Lung (tissue), 12 donors: ENCODE data around the gene TLR9. TPM values are rescaled to one million over a fixed set of nuclear protein-coding genes. Genes with fewer than 3 reads are reported as not detected.

ENCODE experiments used
- ATAC-seq: fragments of 200-7000 bp; cut with Tn5 transposase; one replicate; pipeline ENCODE4 v1.9.1; 2020; ENCODE audit warnings: moderate number of reproducible peaks; ENCODE audit not compliant: insufficient read depth, low FRiP score
- DNase-seq, 3 donors: peaks; one replicate each; pipeline ENCODE4 v3.0.0-alpha.2; 2013 to 2017
- H3K27ac ChIP-seq, 2 donors: one replicate each; pipeline ENCODE4 v1.5.1; 2013; ENCODE audit warnings: mild to moderate bottlenecking in 2 of 2, moderate library complexity in 2 of 2, control low read depth in 1 of 2, inconsistent platforms in 1 of 2, low read depth in 1 of 2, low read length in 1 of 2
- H3K27me3 ChIP-seq, 3 donors: one replicate each; pipeline ENCODE4 v1.5.1; 2013; ENCODE audit warnings: low read length in 2 of 3; ENCODE audit not compliant: control insufficient read depth in 3 of 3, insufficient read depth in 3 of 3
- H3K36me3 ChIP-seq, 4 donors: one replicate each; pipeline ENCODE4 v1.5.1; 2013; ENCODE audit warnings: low read length in 4 of 4, mild to moderate bottlenecking in 1 of 4, moderate library complexity in 1 of 4; ENCODE audit not compliant: control insufficient read depth in 4 of 4, insufficient read depth in 4 of 4
- H3K4me1 ChIP-seq, 5 donors: one replicate each; pipeline ENCODE4 v1.5.1; 2013; ENCODE audit warnings: low read length in 5 of 5, mild to moderate bottlenecking in 2 of 5, moderate library complexity in 1 of 5; ENCODE audit not compliant: control insufficient read depth in 5 of 5, insufficient read depth in 5 of 5
- H3K4me3 ChIP-seq: one replicate; pipeline ENCODE4 v1.5.1; 2013; ENCODE audit warnings: mild to moderate bottlenecking, control low read depth, moderate library complexity
- H3K9ac ChIP-seq, 2 donors: one replicate each; pipeline ENCODE4 v1.5.1; 2013; ENCODE audit warnings: low read length in 2 of 2, control low read depth in 1 of 2; ENCODE audit not compliant: insufficient read depth in 1 of 2
- H3K9me3 ChIP-seq, 4 donors: one replicate each; pipeline ENCODE4 v1.5.1; 2013; ENCODE audit warnings: low read length in 3 of 4, mild to moderate bottlenecking in 1 of 4, moderate library complexity in 1 of 4; ENCODE audit not compliant: control insufficient read depth in 4 of 4, insufficient read depth in 3 of 4
- WGBS, 2 donors: extraction: QIAGEN DNeasy Blood & Tissue Kit; methylation state at CpG; one replicate each; pipeline ENCODE4 v1.1.7; 2013; 5-methylcytosine and 5-hydroxymethylcytosine counted together
- polyA plus RNA-seq, 2 donors: library from polyadenylated mRNA; stranded (reverse); fragments of 200-250 nt; gene quantifications; one replicate each; pipeline ENCODE4 v1.2.1, GENCODE V29; 2013
- total RNA-seq, 2 donors: library from RNA; depleted of rRNA in 1 of 2; stranded (reverse); fragments of >200 nt in 1 of 2; gene quantifications; one replicate each; pipeline ENCODE4 v1.2.1, GENCODE V29; 2014 to 2021
- TF ChIP-seq, protein P1 (sequence below): IDR thresholded peaks from 2 replicates; pipeline ENCODE4 v1.5.1; 2012; ENCODE audit warnings: mild to moderate bottlenecking; ENCODE audit errors: control extremely low read depth, extremely low read depth
- donor health status: control.
- donor health status: control.
- donor health status: Bipolar disorder and iron deficiency.
- donor health status: healthy.
- donor health status: DM: yes; HTN: yes; CAD: no.

Gene TLR9
- total and polyA plus RNA-seq, 4 donors: 0.20 to 1.1 (median 0.37) TPM

DNA sequence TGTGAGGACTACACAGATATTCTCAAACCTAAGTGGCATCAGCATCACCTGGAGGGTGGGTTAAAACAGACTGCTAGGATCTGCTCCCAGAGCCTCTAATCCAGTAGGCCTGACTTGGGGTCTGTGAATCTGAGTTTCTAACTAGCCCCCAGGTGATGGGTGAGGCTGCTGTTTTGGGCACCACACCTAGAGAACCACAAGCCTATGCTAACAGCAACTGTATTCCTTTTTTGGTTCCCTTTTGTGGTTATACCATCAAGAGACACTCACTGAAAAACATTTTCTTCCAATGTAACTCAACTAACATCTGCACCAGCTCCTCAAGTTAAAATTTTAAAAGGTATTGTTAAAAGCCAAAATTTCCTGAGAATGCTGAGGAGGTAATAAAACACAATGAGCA is 37.0 kb upstream of the TLR9 start:
- H3K27ac ChIP-seq: no peak overlapping the region
- H3K9me3 ChIP-seq: no peaks in the 10 kb centered on the region
- no peak overlapping the region for H3K9ac ChIP-seq
- TF ChIP-seq, protein P1, sequence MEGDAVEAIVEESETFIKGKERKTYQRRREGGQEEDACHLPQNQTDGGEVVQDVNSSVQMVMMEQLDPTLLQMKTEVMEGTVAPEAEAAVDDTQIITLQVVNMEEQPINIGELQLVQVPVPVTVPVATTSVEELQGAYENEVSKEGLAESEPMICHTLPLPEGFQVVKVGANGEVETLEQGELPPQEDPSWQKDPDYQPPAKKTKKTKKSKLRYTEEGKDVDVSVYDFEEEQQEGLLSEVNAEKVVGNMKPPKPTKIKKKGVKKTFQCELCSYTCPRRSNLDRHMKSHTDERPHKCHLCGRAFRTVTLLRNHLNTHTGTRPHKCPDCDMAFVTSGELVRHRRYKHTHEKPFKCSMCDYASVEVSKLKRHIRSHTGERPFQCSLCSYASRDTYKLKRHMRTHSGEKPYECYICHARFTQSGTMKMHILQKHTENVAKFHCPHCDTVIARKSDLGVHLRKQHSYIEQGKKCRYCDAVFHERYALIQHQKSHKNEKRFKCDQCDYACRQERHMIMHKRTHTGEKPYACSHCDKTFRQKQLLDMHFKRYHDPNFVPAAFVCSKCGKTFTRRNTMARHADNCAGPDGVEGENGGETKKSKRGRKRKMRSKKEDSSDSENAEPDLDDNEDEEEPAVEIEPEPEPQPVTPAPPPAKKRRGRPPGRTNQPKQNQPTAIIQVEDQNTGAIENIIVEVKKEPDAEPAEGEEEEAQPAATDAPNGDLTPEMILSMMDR: no peak
- no peak overlapping the region for H3K4me3 ChIP-seq
- ATAC-seq (no peak), DNase-seq (no peak)
- no peaks in the 10 kb centered on the region for H3K27me3 ChIP-seq
- peaks cover 0 to 2% (median 0%) of the 10 kb centered on the region in 5 donors for H3K4me1 ChIP-seq
- H3K36me3 ChIP-seq: peaks cover 55 to 83% (median 71%) of the 10 kb centered on the region in 4 donors

DNA sequence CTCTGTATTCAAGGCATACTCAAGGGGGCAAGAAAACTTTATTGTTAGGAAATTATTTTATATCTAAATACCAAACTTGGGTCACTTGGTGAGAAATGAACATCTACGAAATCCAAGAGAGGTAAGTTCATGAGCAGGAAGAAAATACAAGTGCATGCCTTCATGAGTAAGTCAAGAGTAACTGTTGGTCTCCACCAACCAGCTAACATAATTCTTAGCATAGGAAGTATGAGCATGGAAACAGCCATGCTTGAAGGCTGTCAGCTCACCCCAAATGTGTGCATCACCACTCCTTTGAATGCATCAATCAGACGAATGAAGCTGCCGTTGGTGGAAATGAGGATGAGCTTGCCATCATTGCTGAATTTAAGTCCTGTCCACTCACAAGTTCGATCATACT is 34.0 kb upstream of the TLR9 start:
- no peak overlapping the region for H3K4me3 ChIP-seq
- no peaks in the 10 kb centered on the region for H3K4me1 ChIP-seq
- TF ChIP-seq, protein P1: no peak
- DNase-seq (no peak), ATAC-seq (no peak)
- no peak overlapping the region for H3K9ac ChIP-seq
- H3K9me3 ChIP-seq: no peaks in the 10 kb centered on the region
- H3K36me3 ChIP-seq: peaks cover 66 to 87% (median 71%) of the 10 kb centered on the region in 4 donors
- H3K27ac ChIP-seq: no peak overlapping the region
- WGBS, 2 donors: 89 to 95% methylated on average over 4 of the region's 4 CpGs
- H3K27me3 ChIP-seq: no peaks in the 10 kb centered on the region

DNA sequence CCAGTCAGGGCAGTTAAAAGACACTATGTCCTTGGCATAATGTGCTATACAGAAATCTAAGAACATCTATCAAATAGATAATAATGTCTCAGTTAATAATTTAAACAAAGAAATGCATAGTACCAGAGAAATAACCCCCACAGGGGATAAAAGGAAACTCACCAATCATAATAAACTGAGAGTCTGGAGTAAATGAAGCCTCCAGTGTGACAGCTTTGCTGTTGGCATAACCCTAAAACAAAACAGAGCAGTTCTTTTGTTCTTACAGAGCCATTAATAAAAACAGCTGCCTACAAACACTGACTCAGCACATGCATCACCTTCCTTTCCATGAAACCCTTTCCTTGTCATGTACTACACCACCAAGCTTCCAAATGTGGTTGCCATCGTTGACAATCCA is 33.6 kb upstream of the TLR9 start:
- peaks cover 0 to 3% (median 0%) of the 10 kb centered on the region in 5 donors for H3K4me1 ChIP-seq
- WGBS, 2 donors: 57 to 59% methylated on average over 1 of the region's 1 CpG
- H3K9ac ChIP-seq: no peak overlapping the region
- H3K4me3 ChIP-seq: no peak overlapping the region
- no peaks in the 10 kb centered on the region for H3K9me3 ChIP-seq
- H3K27me3 ChIP-seq: no peaks in the 10 kb centered on the region
- H3K36me3 ChIP-seq: peaks cover 65 to 83% (median 67%) of the 10 kb centered on the region in 4 donors
- ATAC-seq (no peak), DNase-seq (no peak)
- TF ChIP-seq, protein P1: no peak
- no peak overlapping the region for H3K27ac ChIP-seq

DNA sequence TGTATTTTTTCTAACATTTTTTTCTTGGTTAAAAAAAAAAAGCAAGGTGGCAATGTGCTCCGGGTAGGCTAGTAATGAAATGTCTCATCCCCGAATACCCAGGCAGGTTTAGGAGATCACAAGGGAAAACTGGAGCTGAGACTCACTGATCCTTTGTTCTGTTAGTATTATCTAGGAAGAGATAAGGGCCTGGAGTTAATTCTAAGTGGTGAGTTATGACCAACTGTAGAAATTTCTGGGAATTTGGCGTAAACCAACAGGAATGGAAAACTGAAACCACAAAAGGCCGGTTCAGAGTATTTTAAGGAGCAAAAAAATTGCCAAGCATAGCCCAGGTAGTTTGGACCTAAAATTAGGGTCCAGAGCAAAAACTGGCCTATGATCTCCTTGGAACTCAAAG is 32.5 kb upstream of the TLR9 start:
- WGBS, 2 donors: 91 to 96% methylated on average over 4 of the region's 4 CpGs
- DNase-seq: no peak
- Histone ChIP-seq H3K4me3 (no peak overlapping the region), H3K9ac (no peak overlapping the region), H3K27me3 (no peaks in the 10 kb centered on the region), H3K4me1 (peaks cover 0 to 3% (median 0%) of the 10 kb centered on the region in 5 donors), H3K27ac (no peak overlapping the region), H3K9me3 (no peaks in the 10 kb centered on the region), H3K36me3 (peaks cover 62 to 71% (median 64%) of the 10 kb centered on the region in 4 donors)
- TF ChIP-seq, protein P1: no peak
- ATAC-seq: no peak
